Endodermal cell (in vitro differentiated cells): ENCODE measurements around the gene ENOSF1. TPM values are rescaled to one million over a fixed set of nuclear protein-coding genes. Genes with fewer than 3 reads are reported as not detected.

Experiments used
- DNase-seq: peaks from one replicate; pipeline ENCODE4 v3.0.0-alpha.2; 2017
- H3K27ac ChIP-seq: 2 replicates; pipeline ENCODE4 v1.5.1; 2013; ENCODE audit warnings: mild to moderate bottlenecking, low read depth, low read length, moderate library complexity
- H3K27me3 ChIP-seq: 2 replicates; pipeline ENCODE4 v1.6.1; 2013; ENCODE audit warnings: mild to moderate bottlenecking, low read length, moderate library complexity; ENCODE audit not compliant: insufficient read depth, control insufficient read depth, poor library complexity, severe bottlenecking
- H3K36me3 ChIP-seq: 2 replicates; pipeline ENCODE4 v1.7.0; 2013; ENCODE audit warnings: mild to moderate bottlenecking, low read length, moderate library complexity; ENCODE audit not compliant: control insufficient read depth, insufficient read depth
- H3K4me1 ChIP-seq: one replicate; pipeline ENCODE4 v1.7.0; 2013; ENCODE audit warnings: low read length; ENCODE audit not compliant: control insufficient read depth, insufficient read depth
- H3K4me3 ChIP-seq: 2 replicates; pipeline ENCODE4 v1.5.1; 2013; ENCODE audit warnings: mild to moderate bottlenecking, low read length, moderate library complexity
- H3K9ac ChIP-seq: 2 replicates; pipeline ENCODE4 v1.6.1; 2013; ENCODE audit warnings: mild to moderate bottlenecking, low read length, moderate library complexity; ENCODE audit not compliant: poor library complexity, severe bottlenecking; ENCODE audit errors: extremely low read depth
- H3K9me3 ChIP-seq: 2 replicates; pipeline ENCODE4 v1.6.1; 2013; ENCODE audit warnings: mild to moderate bottlenecking, low read length, moderate library complexity; ENCODE audit not compliant: control insufficient read depth
- H3K27ac Mint-ChIP-seq: 2 replicates; pipeline ENCODE4 v1.8.0; 2020; ENCODE audit warnings: mixed read lengths
- H3K27me3 Mint-ChIP-seq: 2 replicates; pipeline ENCODE4 v1.8.0; 2021; ENCODE audit warnings: mild to moderate bottlenecking, mixed read lengths; ENCODE audit not compliant: insufficient read depth
- H3K36me3 Mint-ChIP-seq: 2 replicates; pipeline ENCODE4 v1.8.0; 2020; ENCODE audit warnings: low read depth, mixed read lengths
- H3K4me1 Mint-ChIP-seq: 2 replicates; pipeline ENCODE4 v1.8.0; 2020; ENCODE audit warnings: mixed read lengths
- H3K4me3 Mint-ChIP-seq: 2 replicates; pipeline ENCODE4 v1.8.0; 2020; ENCODE audit warnings: mild to moderate bottlenecking, moderate library complexity, mixed read lengths
- H3K9me3 Mint-ChIP-seq: 2 replicates; pipeline ENCODE4 v1.8.0; 2020; ENCODE audit warnings: mild to moderate bottlenecking, mixed read lengths
- CTCF ChIP-seq: fragments of 200-600 bp; sonication (generic); conservative IDR thresholded peaks from 2 replicates; pipeline ENCODE4 v1.5.0; 2021; ENCODE audit warnings: antibody characterized with exemption, mild to moderate bottlenecking
- WGBS, 2 experiments: methylation state at CpG; one replicate each; pipeline versions ENCODE4 v1.1.5 to v1.1.7; 2013; ENCODE audit warnings: missing lambda C conversion rate in 2 of 2, mixed read lengths in 1 of 2; ENCODE audit not compliant: insufficient coverage in 1 of 2, insufficient read length in 1 of 2; 5-methylcytosine and 5-hydroxymethylcytosine counted together
- total RNA-seq, 2 donors: library from RNA; stranded (reverse); fragmentation: NEBNext Ultra II Directional in 1 of 2; extraction: Animal tissue kit (Norgen Biotek cat#: 25700) in 1 of 2; gene quantifications; 2 replicates in 1 of 2; 3 replicates in 1 of 2; pipeline ENCODE4 v1.2.1, GENCODE V29; 2021

ENOSF1 gene
- total RNA-seq, 2 donors from 2014 or later, result 85.7 to 89.5 TPM

GRCh38 chr18:635171-635570, 77.3 kb downstream of the ENOSF1 start:
- no peak for DNase-seq
- no peak overlapping the region for H3K9ac ChIP-seq
- Mint-ChIP-seq H3K36me3 (no peaks in the 10 kb centered on the region), H3K4me1 (peaks cover 8% of the 10 kb centered on the region), H3K27me3 (peaks cover 2% of the 10 kb centered on the region), H3K27ac (no peak overlapping the region), H3K4me3 (no peak overlapping the region), H3K9me3 (no peaks in the 10 kb centered on the region)
- no peak overlapping the region for H3K4me3 ChIP-seq
- peaks cover 4% of the 10 kb centered on the region for H3K9me3 ChIP-seq
- H3K36me3 ChIP-seq, result no peaks in the 10 kb centered on the region
- H3K27me3 ChIP-seq, result no peaks in the 10 kb centered on the region
- no peak overlapping the region for H3K27ac ChIP-seq
- no peak for TF ChIP-seq CTCF
- WGBS, 2 experiments, result 39 to 48% methylated on average over 7 to 8 of the region's 8 CpGs
- H3K4me1 ChIP-seq, result no peaks in the 10 kb centered on the region

- no peak for TF ChIP-seq CTCF
- Histone ChIP-seq H3K36me3 (no peaks in the 10 kb centered on the region), H3K4me1 (no peaks in the 10 kb centered on the region), H3K9ac (no peak overlapping the region), H3K9me3 (peaks cover 4% of the 10 kb centered on the region), H3K4me3 (no peak overlapping the region), H3K27me3 (no peaks in the 10 kb centered on the region), H3K27ac (no peak overlapping the region)
- H3K9me3 Mint-ChIP-seq, result no peaks in the 10 kb centered on the region
- 43% methylated on average over 1 of the region's 2 CpGs; no CpG with 5 or more reads in 1 of the 2 experiments for WGBS, 2 experiments
- no peak for DNase-seq
- no peak overlapping the region for H3K27ac Mint-ChIP-seq
- no peaks in the 10 kb centered on the region for H3K36me3 Mint-ChIP-seq
- H3K4me1 Mint-ChIP-seq, result peaks cover 8% of the 10 kb centered on the region
- H3K4me3 Mint-ChIP-seq, result no peak overlapping the region
- H3K27me3 Mint-ChIP-seq, result peaks cover 2% of the 10 kb centered on the region
Measured at GRCh38 chr18:634551-635045, 77.8 kb downstream of the ENOSF1 start.

GRCh38 chr18:631560-631959, 80.9 kb downstream of the ENOSF1 start:
- no peak for TF ChIP-seq CTCF
- Histone ChIP-seq H3K9me3 (peaks cover 4% of the 10 kb centered on the region), H3K4me1 (no peaks in the 10 kb centered on the region), H3K9ac (no peak overlapping the region), H3K36me3 (no peaks in the 10 kb centered on the region), H3K27ac (no peak overlapping the region), H3K27me3 (no peaks in the 10 kb centered on the region), H3K4me3 (no peak overlapping the region)
- H3K9me3 Mint-ChIP-seq, result no peaks in the 10 kb centered on the region
- no peak overlapping the region for H3K27ac Mint-ChIP-seq
- H3K36me3 Mint-ChIP-seq, result no peaks in the 10 kb centered on the region
- peaks cover 8% of the 10 kb centered on the region for H3K4me1 Mint-ChIP-seq
- no peak overlapping the region for H3K4me3 Mint-ChIP-seq
- DNase-seq, result no peak
- peaks cover 2% of the 10 kb centered on the region for H3K27me3 Mint-ChIP-seq
